ENCODE measurements around the gene NPAS2. TPM values are rescaled to one million over a fixed set of nuclear protein-coding genes. Genes with fewer than 3 reads are reported as not detected.

Gene NPAS2
- polyA plus RNA-seq, 1 experiment, result 13.5 TPM

DNA sequence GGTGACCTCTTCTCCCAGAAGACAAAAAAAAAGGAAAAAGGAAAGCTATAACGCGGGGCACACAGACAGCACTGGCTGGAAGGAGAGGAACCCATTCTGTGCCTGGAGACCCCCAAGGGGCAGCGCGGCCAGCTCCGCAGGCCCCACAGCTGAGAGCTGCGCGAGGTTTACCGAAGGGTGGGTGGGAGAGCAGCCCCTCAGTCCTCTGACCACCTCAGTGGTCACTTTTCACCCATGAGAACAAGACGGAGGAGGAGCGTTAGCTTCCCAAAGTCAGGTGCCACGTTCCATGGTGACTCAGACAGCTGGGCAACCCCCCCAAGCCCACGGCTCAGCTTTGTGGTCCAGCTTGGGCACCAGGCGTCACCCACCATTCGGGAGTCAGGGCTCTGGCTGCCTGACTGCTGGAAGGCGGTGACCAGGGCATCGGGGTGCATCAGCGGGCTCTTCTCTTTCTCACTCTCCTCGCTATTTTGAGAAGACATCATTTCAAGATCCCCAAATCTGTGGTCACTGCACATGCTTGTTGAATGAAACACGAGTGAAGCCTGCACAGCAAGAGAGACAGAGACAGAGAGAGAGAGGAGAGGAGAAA, 217.3 kb downstream of the NPAS2 start:
- H3K9me3 ChIP-seq (ENCODE audit: control insufficient read depth, insufficient read depth, low read length), result no peaks in the 10 kb centered on the region; the same call in 1 of the 2 replicates
- no peak for DNase-seq (ENCODE audit: low read depth, low spot score)
- no peak overlapping the region for H3K27ac ChIP-seq (ENCODE audit: low read depth, low read length)
- H3K27me3 ChIP-seq (ENCODE audit: control insufficient read depth, insufficient read depth, low read length), result no peaks in the 10 kb centered on the region
- ChIA-PET POLR2A (interaction anchor here (0.5 kb wide), 1 partner anchor 181 kb away, joined by 4 read pairs; no protein-coding TSS in a partner anchor), CTCF (interaction anchor here (0.7 to 4.3 kb wide), 29 partner anchors 8 to 229 kb away, joined by 3 to 171 read pairs (median 4); partner anchors contain the start of genes CNOT11 and TBC1D8)
- TF ChIP-seq, protein P1, sequence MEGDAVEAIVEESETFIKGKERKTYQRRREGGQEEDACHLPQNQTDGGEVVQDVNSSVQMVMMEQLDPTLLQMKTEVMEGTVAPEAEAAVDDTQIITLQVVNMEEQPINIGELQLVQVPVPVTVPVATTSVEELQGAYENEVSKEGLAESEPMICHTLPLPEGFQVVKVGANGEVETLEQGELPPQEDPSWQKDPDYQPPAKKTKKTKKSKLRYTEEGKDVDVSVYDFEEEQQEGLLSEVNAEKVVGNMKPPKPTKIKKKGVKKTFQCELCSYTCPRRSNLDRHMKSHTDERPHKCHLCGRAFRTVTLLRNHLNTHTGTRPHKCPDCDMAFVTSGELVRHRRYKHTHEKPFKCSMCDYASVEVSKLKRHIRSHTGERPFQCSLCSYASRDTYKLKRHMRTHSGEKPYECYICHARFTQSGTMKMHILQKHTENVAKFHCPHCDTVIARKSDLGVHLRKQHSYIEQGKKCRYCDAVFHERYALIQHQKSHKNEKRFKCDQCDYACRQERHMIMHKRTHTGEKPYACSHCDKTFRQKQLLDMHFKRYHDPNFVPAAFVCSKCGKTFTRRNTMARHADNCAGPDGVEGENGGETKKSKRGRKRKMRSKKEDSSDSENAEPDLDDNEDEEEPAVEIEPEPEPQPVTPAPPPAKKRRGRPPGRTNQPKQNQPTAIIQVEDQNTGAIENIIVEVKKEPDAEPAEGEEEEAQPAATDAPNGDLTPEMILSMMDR (IDR thresholded peaks at IDR 0.05; ENCODE audit: low read depth, low read length), result no peak
- H3K4me3 ChIP-seq (ENCODE audit: low read depth, low read length), result no peak overlapping the region

DNA sequence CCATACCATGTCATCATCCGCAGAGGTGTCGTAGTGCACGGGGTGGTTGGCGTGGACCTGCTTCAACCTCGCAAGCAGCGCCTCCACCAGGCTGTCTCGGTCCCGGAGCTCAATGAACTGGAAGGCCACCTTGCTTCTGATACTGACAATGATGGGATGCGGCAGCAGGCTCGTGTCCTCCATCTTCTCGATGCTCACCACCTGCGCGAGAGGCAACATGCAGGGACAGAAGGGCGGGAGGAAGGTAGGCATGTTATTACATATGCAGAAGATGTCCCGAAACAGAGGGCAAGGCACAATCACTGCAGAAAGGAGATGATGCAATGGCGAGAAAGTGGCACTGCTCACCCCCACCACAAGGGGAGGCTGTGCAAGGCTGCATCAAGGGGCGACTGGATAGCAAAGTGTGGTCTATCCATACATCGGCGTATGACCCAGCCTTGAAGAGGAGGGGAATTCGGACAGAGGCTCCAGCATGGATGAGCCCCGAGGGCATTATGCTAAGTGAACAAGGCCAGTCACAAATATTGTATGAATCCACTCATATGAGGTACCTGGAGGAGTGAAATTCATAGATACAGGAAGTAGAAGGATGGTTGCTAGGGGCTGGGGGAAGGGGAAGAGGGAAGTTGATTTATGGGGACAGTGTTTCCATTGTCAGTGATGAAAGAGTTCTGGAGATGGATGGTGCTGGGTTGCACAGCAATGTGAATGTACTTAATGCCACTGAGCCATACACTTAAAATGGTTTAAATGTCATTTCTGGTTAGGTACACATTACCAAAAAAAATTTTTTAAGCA, 218.7 kb downstream of the NPAS2 start:
- POLR2A ChIA-PET, result no interaction called here
- CTCF ChIA-PET, result interaction anchor here (1.1 to 4.3 kb wide), 2 partner anchors 9 to 166 kb away, joined by 3 to 171 read pairs; no protein-coding TSS in a partner anchor
- Histone ChIP-seq H3K9me3 (ENCODE audit: control insufficient read depth, insufficient read depth, low read length) (no peaks in the 10 kb centered on the region; the same call in 1 of the 2 replicates), H3K4me3 (ENCODE audit: low read depth, low read length) (no peak overlapping the region), H3K27ac (ENCODE audit: low read depth, low read length) (no peak overlapping the region), H3K27me3 (ENCODE audit: control insufficient read depth, insufficient read depth, low read length) (peaks cover 4% of the 10 kb centered on the region)
- no peak for DNase-seq (ENCODE audit: low read depth, low spot score)
- TF ChIP-seq, protein P1 (IDR thresholded peaks at IDR 0.05; ENCODE audit: low read depth, low read length), result peak; percentile 45

DNA sequence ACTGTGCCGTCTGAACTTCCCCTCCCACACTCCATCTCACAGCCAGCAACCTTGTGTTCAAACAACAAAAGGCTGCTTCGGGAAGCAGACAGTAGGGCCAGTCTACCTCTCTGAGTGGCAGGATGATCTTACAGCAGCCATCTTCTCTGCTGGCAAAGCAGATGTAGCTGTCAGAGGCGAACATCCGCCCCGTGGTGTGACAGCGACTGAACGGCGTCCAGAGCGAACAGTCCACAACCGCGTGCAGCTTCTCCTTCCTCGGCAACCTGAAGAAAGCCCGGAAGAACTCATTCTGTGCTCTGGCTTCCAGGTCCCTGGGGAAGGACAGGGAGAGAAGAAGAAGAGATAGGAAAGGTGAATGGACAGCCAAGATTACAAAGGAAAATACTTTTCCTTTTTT, 220.1 kb downstream of the NPAS2 start:
- TF ChIP-seq, protein P1 (IDR thresholded peaks at IDR 0.05; ENCODE audit: low read depth, low read length), result no peak
- Histone ChIP-seq H3K4me3 (ENCODE audit: low read depth, low read length) (no peak overlapping the region), H3K27me3 (ENCODE audit: control insufficient read depth, insufficient read depth, low read length) (peaks cover 9% of the 10 kb centered on the region), H3K27ac (ENCODE audit: low read depth, low read length) (no peak overlapping the region), H3K9me3 (ENCODE audit: control insufficient read depth, insufficient read depth, low read length) (no peaks in the 10 kb centered on the region)
- no peak for DNase-seq (ENCODE audit: low read depth, low spot score)
- CTCF ChIA-PET, result interaction anchor here (1.0 to 1.3 kb wide), 2 partner anchors 9 to 165 kb away, joined by 3 to 7 read pairs; no protein-coding TSS in a partner anchor
- POLR2A ChIA-PET, result no interaction called here

DNA sequence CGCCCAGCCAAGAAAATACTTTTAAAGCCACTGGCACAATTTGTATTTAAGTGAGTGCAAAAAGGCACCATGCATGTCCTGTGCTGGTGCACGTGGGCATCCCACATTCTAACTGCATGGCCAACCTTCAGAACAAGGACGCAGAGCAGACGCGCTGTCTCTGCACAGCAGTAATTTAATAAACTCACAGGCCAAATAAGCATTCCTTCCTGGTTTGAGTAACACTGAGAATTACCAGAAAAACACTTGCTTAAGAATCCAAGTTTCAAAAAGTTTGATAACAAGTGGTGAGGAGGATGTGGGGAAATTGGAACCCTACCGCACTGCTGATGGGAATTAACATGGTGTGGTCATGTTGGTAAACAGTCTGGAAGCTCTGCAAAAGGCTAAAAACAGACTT, 220.8 kb downstream of the NPAS2 start:
- POLR2A ChIA-PET, result no interaction called here
- no peak overlapping the region for H3K4me3 ChIP-seq (ENCODE audit: low read depth, low read length)
- no peak overlapping the region for H3K27ac ChIP-seq (ENCODE audit: low read depth, low read length)
- H3K27me3 ChIP-seq (ENCODE audit: control insufficient read depth, insufficient read depth, low read length), result peaks cover 10% of the 10 kb centered on the region
- DNase-seq (ENCODE audit: low read depth, low spot score), result no peak
- H3K9me3 ChIP-seq (ENCODE audit: control insufficient read depth, insufficient read depth, low read length), result no peaks in the 10 kb centered on the region
- CTCF ChIA-PET, result interaction anchor here (0.6 kb wide), 1 partner anchor 148 kb away, joined by 3 read pairs; no protein-coding TSS in a partner anchor
- TF ChIP-seq, protein P1 (IDR thresholded peaks at IDR 0.05; ENCODE audit: low read depth, low read length), result no peak

DNA sequence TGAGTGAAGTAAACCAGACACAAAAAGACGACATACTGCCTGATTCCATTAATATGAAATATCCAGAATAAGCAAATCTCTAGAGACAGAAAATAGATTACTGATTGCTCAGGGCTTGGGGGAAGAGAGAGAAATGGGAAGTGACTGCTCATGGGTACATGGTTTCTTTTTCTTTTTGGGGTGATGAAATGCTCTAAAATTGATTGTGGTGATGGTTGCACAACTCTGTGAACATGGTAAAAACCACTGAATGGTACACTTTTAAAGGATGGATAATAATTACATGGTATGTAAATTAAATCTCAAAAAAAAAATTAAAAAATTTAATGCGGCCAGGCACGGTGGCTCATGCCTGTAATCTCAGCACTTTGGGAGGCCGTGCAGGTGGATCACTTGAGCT, 221.5 kb downstream of the NPAS2 start:
- TF ChIP-seq, protein P1 (IDR thresholded peaks at IDR 0.05; ENCODE audit: low read depth, low read length), result no peak
- CTCF ChIA-PET, result interaction anchor here (0.6 kb wide), 1 partner anchor 147 kb away, joined by 3 read pairs; no protein-coding TSS in a partner anchor
- Histone ChIP-seq H3K9me3 (ENCODE audit: control insufficient read depth, insufficient read depth, low read length) (no peaks in the 10 kb centered on the region), H3K27me3 (ENCODE audit: control insufficient read depth, insufficient read depth, low read length) (peaks cover 10% of the 10 kb centered on the region), H3K27ac (ENCODE audit: low read depth, low read length) (no peak overlapping the region), H3K4me3 (ENCODE audit: low read depth, low read length) (no peak overlapping the region)
- POLR2A ChIA-PET, result no interaction called here
- no peak for DNase-seq (ENCODE audit: low read depth, low spot score)

Measured in AG04450 (cell line).